Measurements from ENCODE around the gene ADAMTS9.

Gene ADAMTS9

GRCh38 chr3:64518496-64518895 is 169.3 kb downstream of the ADAMTS9 start:
- no peak overlapping the region for H3K4me3 ChIP-seq (replicated peaks; ENCODE audit: insufficient read depth, low read length)
- no peak for TF ChIP-seq GABPA (IDR thresholded peaks at IDR 0.05; ENCODE audit: low read depth)
- TF ChIP-seq CTCF (IDR thresholded peaks at IDR 0.05; ENCODE audit: insufficient read depth, low read length), result no peak
- TF ChIP-seq SPI1 (IDR thresholded peaks at IDR 0.05; ENCODE audit: borderline replicate concordance, low read depth), result no peak
- no peak for TF ChIP-seq REST (IDR thresholded peaks at IDR 0.05; ENCODE audit: insufficient replicate concordance, low read depth)
- TF ChIP-seq POLR2AphosphoS5 (IDR thresholded peaks at IDR 0.05; ENCODE audit: low read depth), result no peak
- H3K27me3 ChIP-seq (ENCODE audit: insufficient read depth, poor library complexity, severe bottlenecking), result no peaks in the 10 kb centered on the region
- no peak for DNase-seq (ENCODE audit: low read depth in 1 of 2, low spot score in 1 of 2)
- H3K27ac ChIP-seq (replicated peaks), result no peak overlapping the region

- no peak for DNase-seq (ENCODE audit: low read depth in 1 of 2, low spot score in 1 of 2)
- Histone ChIP-seq H3K27ac (replicated peaks) (no peak overlapping the region), H3K27me3 (ENCODE audit: insufficient read depth, poor library complexity, severe bottlenecking) (no peaks in the 10 kb centered on the region), H3K4me3 (replicated peaks; ENCODE audit: insufficient read depth, low read length) (no peak overlapping the region)
- TF ChIP-seq REST (IDR thresholded peaks at IDR 0.05; ENCODE audit: insufficient replicate concordance, low read depth), result no peak
- no peak for TF ChIP-seq SPI1 (IDR thresholded peaks at IDR 0.05; ENCODE audit: borderline replicate concordance, low read depth)
- no peak for TF ChIP-seq POLR2AphosphoS5 (IDR thresholded peaks at IDR 0.05; ENCODE audit: low read depth)
- no peak for TF ChIP-seq CTCF (IDR thresholded peaks at IDR 0.05; ENCODE audit: insufficient read depth, low read length)
- TF ChIP-seq GABPA (IDR thresholded peaks at IDR 0.05; ENCODE audit: low read depth), result no peak
These were observed 172.9 kb downstream of the ADAMTS9 start for GRCh38 chr3:64514889-64515288.

- no peak overlapping the region for H3K27ac ChIP-seq (replicated peaks)
- no peak overlapping the region for H3K4me3 ChIP-seq (replicated peaks; ENCODE audit: insufficient read depth, low read length)
- H3K27me3 ChIP-seq (ENCODE audit: insufficient read depth, poor library complexity, severe bottlenecking), result no peaks in the 10 kb centered on the region
- no peak for DNase-seq (ENCODE audit: low read depth in 1 of 2, low spot score in 1 of 2)
- no peak for TF ChIP-seq REST (IDR thresholded peaks at IDR 0.05; ENCODE audit: insufficient replicate concordance, low read depth)
- no peak for TF ChIP-seq CTCF (IDR thresholded peaks at IDR 0.05; ENCODE audit: insufficient read depth, low read length)
- no peak for TF ChIP-seq SPI1 (IDR thresholded peaks at IDR 0.05; ENCODE audit: borderline replicate concordance, low read depth)
- TF ChIP-seq POLR2AphosphoS5 (IDR thresholded peaks at IDR 0.05; ENCODE audit: low read depth), result no peak
- no peak for TF ChIP-seq GABPA (IDR thresholded peaks at IDR 0.05; ENCODE audit: low read depth)
These were observed 178.6 kb downstream of the ADAMTS9 start for GRCh38 chr3:64509206-64509605.
